GM13976 (cell line): ENCODE results near the gene GTF3C2.

Experiments
- DNase-seq: peaks from one replicate; pipeline ENCODE4 v3.0.0; 2012; ENCODE audit warnings: low spot score
- in situ Hi-C: fragments of 300-500 bp; cut with MboI; formaldehyde crosslinking; loops from one replicate; pipeline ENCODE4 v1.12.0; 2022; ENCODE audit warnings: low sequenced_read_pairs, mixed read lengths, inconsistent platforms; ENCODE audit not compliant: unreplicated experiment
- TF ChIP-seq, protein P1 (sequence below): IDR thresholded peaks from 2 replicates; pipeline ENCODE4 v1.5.1; 2012; ENCODE audit warnings: borderline replicate concordance, mild to moderate bottlenecking; ENCODE audit not compliant: insufficient read depth; ENCODE audit errors: extremely low read depth, missing control alignments, control extremely low read depth

Gene GTF3C2

DNA sequence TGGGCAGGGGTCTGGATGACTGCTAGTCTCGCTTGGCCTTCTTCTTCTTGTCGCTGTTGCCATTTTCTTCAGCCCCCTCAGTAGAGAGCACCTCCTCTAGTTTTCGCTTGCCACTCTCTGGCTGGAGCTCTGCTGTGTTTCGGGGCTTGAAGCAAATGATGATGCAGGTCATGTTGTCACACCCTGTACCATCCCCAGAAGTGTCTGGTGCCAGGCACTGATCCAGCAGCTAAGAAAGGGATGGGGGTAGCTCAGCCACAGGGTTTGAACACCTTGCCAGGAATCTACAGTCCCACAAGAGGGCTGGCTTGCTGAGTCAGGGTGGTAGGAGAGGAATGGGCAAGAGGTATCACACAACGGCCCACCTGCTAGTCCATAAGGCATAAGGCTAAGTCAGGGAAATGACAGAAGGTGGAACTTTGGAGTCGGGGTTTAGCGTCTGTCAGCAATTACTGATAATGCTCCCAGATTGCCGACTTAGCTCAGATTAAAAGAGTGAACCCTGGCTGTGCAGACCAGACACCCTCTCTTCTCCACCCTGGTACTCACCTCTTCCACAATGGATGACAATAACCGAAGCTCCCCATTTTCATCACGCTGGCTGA lies 25.1 kb upstream of the GTF3C2 start:
- no peak for DNase-seq
- TF ChIP-seq, protein P1, sequence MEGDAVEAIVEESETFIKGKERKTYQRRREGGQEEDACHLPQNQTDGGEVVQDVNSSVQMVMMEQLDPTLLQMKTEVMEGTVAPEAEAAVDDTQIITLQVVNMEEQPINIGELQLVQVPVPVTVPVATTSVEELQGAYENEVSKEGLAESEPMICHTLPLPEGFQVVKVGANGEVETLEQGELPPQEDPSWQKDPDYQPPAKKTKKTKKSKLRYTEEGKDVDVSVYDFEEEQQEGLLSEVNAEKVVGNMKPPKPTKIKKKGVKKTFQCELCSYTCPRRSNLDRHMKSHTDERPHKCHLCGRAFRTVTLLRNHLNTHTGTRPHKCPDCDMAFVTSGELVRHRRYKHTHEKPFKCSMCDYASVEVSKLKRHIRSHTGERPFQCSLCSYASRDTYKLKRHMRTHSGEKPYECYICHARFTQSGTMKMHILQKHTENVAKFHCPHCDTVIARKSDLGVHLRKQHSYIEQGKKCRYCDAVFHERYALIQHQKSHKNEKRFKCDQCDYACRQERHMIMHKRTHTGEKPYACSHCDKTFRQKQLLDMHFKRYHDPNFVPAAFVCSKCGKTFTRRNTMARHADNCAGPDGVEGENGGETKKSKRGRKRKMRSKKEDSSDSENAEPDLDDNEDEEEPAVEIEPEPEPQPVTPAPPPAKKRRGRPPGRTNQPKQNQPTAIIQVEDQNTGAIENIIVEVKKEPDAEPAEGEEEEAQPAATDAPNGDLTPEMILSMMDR, result no peak

DNA sequence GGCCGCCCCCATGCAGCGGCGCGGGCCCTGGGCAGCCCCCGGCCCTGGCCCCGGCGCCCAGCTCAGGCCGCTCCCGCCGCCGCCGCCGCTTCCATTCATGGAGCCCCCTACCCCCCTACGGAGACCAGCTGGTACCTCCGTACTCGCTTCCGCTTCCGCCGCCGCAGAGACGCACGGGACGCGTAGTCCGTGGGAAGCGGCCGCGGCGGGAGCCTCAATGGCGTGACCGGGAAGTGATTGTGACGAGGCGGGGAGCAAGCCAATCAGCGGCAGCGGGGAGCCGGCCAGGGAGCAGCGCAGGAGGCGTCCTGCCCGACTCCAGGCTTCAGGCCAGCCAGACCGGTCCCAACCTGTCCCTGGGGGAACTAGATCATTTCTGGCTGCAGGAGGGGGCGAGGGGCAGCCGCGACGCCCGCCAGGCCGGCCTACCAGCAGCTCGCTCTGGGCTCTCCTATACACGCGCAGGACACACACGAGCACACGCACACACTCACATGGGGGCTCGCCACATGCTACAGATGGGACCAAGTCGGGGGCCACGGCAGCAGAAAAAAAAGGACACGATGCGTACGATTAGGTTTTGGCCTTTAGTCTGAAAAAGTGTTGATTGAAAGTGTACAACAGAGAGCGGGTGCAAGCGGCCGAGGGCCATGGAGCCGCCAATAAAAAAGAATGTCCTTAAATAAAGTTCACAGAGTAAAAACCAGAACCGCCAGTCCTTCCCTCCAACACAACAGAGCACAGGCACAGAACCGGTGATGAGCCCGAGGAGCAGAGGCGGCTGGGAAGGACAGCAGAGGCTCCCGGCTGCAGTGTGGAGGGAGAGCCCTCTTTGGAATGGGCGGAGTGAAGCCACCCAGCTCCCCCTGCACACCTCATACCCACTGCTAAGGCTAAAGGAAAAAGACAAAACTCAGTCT lies 24.3 kb upstream of the GTF3C2 start, which contains the start of gene ZNF513:
Gene ZNF513, minus strand, starts transcription at position 109 of the 920 bp plus-strand sequence. CDS start 208 bp downstream, outside the sequence.
- in situ Hi-C loops, result no loop called here
- TF ChIP-seq, protein P1, result no peak
- DNase-seq, result peak; percentile 97

More for the DNA sequence above, 25.1 kb upstream of the GTF3C2 start:
- in situ Hi-C loops, result no loop called here

DNA sequence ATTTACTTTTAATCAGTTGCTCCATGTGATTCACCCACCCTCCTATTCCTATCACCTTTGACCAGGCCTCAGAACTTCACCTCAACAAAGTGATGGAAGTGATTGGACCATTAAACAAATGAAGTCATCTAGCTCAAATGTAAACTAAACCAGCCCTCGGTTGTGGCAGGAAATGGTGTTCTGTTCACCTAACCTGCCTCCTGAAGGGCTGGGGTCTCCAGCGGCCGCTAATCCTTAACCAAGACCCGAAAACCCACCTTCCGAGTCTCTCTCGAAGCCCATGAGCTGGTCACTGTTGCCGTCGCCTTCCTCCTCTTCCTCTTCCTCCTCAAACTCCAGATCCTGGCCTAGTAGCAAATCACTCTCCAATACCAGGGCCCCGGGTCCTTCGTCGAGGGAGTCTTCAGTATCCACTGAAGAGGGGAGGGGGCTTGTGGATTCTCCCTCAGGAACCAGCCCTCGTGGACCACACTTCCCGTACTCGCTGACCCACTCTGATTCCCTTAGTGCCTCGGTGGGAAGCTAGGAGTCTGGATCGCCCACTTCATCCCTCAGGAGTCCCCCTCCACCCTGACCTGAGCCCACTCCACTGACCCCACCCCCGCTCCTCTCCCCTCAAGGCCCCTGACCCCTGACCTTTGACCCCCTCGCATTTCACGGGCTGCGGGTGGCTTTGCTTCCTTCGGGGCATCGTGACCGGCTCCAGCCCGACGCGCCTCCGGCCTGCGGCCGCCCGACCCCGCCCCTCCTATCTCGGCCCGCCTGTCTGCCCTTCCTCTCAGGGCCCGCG lies 23.5 kb upstream of the GTF3C2 start:
- TF ChIP-seq, protein P1, result no peak
- DNase-seq, result no peak
- in situ Hi-C loops, result no loop called here

DNA sequence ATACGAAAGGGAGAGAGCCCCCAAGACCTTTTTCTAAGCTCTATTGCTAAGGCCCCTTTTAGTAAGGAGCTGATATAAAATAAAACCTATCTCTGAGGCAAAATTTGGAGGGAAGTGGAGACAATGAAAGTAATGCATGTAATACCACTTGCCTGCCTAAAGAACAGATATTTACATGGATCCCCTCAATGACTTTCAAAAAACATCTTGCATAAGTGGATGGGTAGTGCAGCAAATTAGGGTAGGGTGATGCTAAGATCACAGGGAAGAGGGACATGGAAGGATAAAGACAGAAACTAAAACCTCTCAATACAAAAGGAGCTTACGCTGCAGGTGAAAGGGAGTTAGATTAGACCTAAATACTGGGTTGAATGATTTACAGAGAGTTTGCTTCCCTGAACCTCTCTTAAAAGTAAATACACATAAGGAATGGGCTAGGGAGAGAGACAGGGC lies 22.8 kb upstream of the GTF3C2 start:
- TF ChIP-seq, protein P1, result no peak
- no peak for DNase-seq
- in situ Hi-C loops, result no loop called here

DNA sequence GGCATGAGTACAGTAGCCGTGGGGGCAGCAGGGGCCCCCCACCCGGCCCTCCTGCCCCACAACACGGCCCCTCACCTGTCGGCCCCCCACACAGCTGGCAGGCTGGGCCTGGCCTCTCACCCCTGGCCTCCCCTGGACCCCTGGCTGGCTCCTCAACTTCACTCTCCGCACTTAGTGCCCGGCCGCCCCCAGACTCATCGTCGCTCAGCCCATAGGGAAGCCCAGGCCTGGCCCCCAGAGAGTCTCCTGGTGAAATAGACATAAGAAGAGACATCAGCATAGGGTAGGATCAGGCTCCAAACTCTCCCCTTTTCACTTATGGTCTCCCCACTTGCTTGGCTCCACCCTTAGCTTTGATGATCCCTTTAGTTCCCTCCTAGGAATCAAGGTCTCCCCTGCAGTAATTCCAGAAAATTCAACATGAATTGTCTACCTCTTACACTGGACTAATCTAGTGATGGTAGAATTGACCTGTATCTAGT lies 22.3 kb upstream of the GTF3C2 start:
- TF ChIP-seq, protein P1, result no peak
- DNase-seq, result no peak
- in situ Hi-C loops, result no loop called here
